Measurements from ENCODE around the gene DCDC2C.
"Not testable (repeated sequence)": the region's sequence is repeated elsewhere in the genome, so short reads cannot be mapped to it uniquely, and the experiment has no call there.

The DCDC2C gene, protein sequence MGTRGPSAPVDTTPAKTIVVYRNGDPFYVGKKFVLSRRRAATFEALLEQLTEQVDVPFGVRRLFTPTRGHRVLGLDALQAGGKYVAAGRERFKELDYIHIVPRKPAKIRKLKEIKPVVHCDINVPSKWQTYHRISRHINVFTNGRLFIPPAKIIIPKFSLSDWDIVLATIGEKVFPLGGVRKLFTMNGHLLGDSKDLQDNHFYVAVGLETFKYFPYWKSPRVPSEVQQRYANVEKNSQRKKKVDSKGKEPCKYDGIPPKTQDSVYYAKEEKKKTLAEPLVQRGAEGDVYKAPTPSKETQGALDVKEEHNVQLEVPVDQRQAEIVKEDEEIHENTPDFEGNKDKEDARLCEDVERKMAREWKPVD

DNA sequence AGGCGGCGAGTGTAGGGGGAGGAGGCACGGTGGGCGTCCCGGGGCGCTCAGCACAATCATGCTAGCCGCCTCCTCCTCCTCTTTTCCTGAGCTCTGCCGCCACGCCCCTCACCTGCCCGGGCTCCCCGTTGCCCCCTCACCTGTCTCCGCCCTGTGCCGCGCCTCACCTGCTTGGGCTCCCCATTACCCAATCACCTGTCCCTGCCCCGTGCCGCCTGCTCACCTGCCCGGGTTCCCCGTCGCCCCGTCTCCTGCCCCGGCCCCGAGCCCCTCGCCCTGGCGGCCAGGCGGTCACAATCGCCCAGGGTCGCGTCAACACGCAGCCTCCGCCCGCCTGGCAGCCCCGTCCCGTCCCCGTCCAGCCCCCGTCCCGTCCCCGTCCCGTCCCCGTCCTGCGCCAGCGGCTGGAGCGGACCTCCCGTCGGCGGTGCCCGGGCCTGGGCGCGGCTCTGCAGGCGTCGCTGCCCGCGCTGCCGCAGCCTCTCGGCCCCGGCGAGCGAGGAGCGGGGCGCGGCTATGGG, at the start of gene DCDC2C:
DCDC2C (plus strand) TSS at position 340 of the 521 bp plus-strand sequence; CDS start at position 517, 177 bp downstream.
- no peak for DNase-seq (ENCODE audit: extremely low read depth in 1 of 2, low read depth in 1 of 2)

GRCh38 chr2:3654011-3654410, 49.4 kb upstream of the DCDC2C start:
- DNase-seq (ENCODE audit: extremely low read depth in 1 of 2, low read depth in 1 of 2): no peak

- DNase-seq (ENCODE audit: extremely low read depth in 1 of 2, low read depth in 1 of 2): no peak
These were observed 48.7 kb upstream of the DCDC2C start for GRCh38 chr2:3654531-3655225.

DNA sequence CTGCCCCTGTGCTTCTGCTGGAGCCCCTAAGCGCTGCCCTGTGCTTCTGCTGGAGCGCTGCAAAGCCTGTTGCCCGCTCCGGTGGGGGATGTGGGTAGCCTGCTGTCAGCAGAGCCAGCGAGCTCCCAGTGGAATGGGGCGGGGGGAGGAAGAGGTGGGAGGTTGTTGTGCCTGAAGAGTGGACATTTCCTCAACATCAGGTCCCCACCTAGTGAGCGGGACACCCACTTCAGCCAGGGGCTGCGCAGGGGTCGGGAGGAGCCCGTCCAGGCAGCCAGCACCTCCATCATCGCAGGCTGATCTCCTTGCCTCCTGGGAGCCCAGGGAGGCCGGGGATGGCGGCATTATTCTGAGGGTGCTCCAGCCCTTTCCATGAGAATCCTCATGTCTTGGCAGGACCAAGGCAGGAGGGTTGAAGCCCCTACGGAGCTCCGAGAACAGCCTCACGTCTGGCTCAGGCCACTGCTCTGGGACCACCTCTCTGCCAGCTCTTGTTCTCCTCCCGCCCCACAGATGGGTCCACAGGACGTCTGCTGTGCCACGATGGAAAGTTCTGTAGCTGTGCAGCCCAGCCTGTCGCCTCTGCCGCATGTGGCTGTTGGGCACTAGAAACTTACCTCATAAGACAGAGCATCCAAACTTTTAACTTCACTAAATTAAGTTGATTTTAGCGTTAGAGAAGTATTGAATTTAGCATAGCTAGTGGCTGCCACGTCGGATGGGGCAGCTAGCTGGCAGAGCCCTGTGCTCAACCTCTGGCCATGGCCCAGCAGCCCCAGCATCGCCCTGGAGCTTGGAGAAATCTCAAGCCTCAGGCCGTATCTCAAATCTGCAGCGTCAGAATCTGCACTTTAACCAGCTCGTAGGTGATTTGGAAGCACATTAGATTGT, 47.3 kb upstream of the DCDC2C start:
- DNase-seq (ENCODE audit: extremely low read depth in 1 of 2, low read depth in 1 of 2): no peak

DNA sequence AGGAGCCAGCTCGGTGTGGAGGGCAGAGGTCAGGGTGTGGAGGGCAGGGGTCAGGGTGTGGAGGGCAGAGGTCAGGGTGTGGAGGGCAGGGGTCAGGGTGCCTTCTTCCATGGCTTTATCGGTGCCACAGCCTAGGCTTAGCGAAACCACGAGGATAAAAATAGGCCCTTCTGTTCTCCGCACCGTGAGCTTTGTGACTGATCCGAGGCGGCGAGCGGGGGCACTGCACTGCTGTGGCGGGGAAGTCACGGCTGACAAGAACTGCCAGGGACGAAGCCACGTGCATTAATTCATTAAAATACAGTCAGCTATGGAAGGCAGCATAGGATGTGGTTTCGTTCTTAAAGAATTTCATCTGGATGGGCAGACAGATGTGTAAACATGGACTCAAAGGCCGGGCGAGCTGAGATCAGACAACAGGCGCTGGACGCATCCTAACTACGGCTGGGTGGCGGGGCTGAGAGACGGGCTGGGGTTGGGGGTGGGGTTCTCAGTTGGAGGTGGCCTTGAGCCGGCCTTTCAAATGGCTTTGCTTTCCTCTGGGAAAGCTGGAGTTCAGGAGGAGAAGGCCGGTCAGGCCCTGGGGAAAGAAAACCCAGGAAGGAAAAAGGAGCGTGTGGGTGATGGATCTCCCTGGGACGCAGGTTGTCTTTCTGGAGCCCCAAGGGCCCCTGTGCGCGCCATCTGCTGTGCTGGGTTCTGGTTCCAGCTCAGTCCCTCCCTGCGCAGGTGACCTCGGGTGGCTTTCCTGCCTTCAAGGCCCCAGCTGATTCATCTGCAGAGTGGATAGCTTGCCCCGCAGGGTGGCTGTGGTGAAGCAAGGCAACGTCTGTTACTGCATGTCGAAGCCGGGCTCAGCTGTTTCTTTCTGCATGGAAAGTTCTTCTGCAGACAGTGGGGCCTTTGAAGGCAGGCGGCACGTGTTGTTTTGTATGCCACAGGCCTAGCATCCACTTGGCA, 46.3 kb upstream of the DCDC2C start:
- no peak for DNase-seq (ENCODE audit: extremely low read depth in 1 of 2, low read depth in 1 of 2)

DNA sequence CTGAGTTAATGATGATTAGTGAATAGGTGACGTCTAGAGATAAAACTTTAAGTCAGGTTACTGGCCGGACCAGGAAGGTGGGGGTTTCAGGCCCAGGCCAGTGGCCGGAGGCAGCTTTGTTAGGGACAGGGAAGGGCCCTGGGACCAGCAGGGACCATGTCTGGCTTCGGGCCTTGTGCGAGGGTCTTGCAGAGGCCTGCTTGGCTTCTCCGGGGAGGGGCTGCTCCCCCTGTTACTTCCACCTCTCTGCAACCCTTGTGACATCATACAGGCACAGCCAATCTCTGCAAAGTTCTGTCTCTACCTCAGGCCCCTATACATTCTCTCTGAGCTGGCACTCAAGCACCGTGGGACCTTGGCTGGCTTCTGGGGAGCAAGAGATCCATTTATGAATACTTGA, 45.5 kb upstream of the DCDC2C start, which contains the start of gene ALLC:
ALLC (plus strand) TSS at position 320 of the 400 bp plus-strand sequence. CDS start 12,958 bp downstream, outside the sequence.
- DNase-seq (ENCODE audit: extremely low read depth in 1 of 2, low read depth in 1 of 2): no peak

- no peak for DNase-seq (ENCODE audit: extremely low read depth in 1 of 2, low read depth in 1 of 2)
These were observed 43.6 kb upstream of the DCDC2C start for GRCh38 chr2:3659447-3660432.

GRCh38 chr2:3660640-3661039, 42.7 kb upstream of the DCDC2C start:
- DNase-seq (ENCODE audit: extremely low read depth in 1 of 2, low read depth in 1 of 2): not testable (repeated sequence)

- DNase-seq (ENCODE audit: extremely low read depth in 1 of 2, low read depth in 1 of 2): no peak
These were observed 42.2 kb upstream of the DCDC2C start for GRCh38 chr2:3661149-3661660.

DNA sequence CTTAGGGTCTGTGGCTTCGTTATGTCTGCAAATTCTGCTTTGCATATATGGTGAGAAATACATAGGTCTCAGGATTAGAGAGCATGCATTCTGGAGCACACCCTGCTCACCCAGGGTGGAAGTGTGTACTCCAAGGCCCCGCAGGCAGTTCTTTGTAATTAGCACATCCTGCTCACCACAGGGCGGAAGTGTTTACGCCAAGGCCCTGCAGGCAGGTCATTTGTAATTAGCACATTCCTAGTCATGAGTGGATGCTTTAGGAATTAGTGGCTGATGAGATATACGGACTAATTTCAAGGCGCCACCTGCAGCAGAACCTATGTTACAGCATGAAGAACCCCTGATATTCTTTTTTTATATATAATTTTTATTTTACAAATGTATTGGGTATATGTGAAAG, 41.1 kb upstream of the DCDC2C start:
- no peak for DNase-seq (ENCODE audit: extremely low read depth in 1 of 2, low read depth in 1 of 2)

GRCh38 chr2:3664118-3664517, 39.3 kb upstream of the DCDC2C start:
- DNase-seq (ENCODE audit: extremely low read depth in 1 of 2, low read depth in 1 of 2): no peak

- no peak for DNase-seq (ENCODE audit: extremely low read depth in 1 of 2, low read depth in 1 of 2)
These were observed 38.5 kb upstream of the DCDC2C start for GRCh38 chr2:3664925-3665324.

GRCh38 chr2:3665886-3666612, 37.3 kb upstream of the DCDC2C start:
- no peak for DNase-seq (ENCODE audit: extremely low read depth in 1 of 2, low read depth in 1 of 2)

GRCh38 chr2:3666613-3666975, 36.8 kb upstream of the DCDC2C start:
- no peak for DNase-seq (ENCODE audit: extremely low read depth in 1 of 2, low read depth in 1 of 2)

GRCh38 chr2:3667151-3667631, 36.2 kb upstream of the DCDC2C start:
- DNase-seq (ENCODE audit: extremely low read depth in 1 of 2, low read depth in 1 of 2): no peak

DNA sequence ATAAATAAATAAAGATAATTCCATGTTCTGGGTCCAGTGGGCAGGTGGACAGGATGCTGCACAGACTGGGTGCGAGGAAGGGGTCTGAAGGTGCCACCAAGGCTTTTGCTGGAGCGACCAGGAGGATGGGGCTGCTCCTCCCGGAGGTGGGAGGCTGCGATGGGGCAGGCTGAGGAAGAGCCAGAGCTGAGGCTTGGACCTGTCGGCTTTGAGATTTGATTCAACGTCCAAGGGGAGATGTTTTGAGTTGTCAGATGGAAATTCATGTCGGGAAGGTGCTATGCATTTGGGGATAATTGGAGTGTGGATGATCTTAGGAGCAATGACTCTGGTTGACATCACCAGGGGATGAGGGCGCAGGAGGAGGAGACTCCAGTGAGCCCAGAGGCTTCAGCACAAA, 33.7 kb upstream of the DCDC2C start:
- no peak for DNase-seq (ENCODE audit: extremely low read depth in 1 of 2, low read depth in 1 of 2)

DNA sequence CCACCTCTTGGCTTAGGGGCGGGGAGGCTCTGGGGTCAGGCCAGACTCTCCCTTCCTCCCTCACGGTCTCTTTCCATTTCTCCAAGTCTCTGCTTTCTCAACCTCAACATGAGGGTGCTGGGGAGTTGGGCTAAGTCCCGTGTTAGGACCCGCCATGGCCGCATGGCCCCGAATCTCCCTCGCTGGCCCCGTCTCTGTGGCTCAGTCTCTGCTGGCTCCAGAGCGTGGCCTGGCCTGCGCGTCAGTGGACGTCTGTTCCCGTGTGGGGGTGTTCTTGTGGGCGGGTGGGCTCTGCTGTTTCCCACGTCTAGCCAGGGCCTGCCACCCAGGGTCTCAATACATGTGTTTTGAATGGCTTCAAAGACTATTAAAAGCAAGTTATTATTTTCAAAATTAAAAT, 33.0 kb upstream of the DCDC2C start:
- no peak for DNase-seq (ENCODE audit: extremely low read depth in 1 of 2, low read depth in 1 of 2)

GRCh38 chr2:3670941-3671340, 32.4 kb upstream of the DCDC2C start:
- DNase-seq (ENCODE audit: extremely low read depth in 1 of 2, low read depth in 1 of 2): no peak

Measured in activated CD8-positive, alpha-beta memory T cell treated with anti-CD3 and anti-CD28 coated beads for 1 hour (primary cell).